Measurements from ENCODE around the gene CSF3R. TPM values are rescaled to one million over a fixed set of nuclear protein-coding genes. Genes with fewer than 3 reads are reported as not detected.

The CSF3R gene
- total and polyA plus RNA-seq, 9 of the 15 experiments (the other 6 are each of a cell fraction or from before 2014, with no cell fraction given) = 0.21 to 0.86 (median 0.40) TPM; not detected in 1

- TF ChIP-seq CREB1 (IDR thresholded peaks at IDR 0.05) (no peak), CREB1 (CRISPR knock-in tag; IDR thresholded peaks at IDR 0.05) (no peak), ZNF41 (CRISPR knock-in tag; conservative IDR thresholded peaks at IDR 0.05) (no peak), POLR3G (IDR thresholded peaks at IDR 0.05; ENCODE audit: extremely low read depth, insufficient read length, insufficient replicate concordance) (no peak), STAT5A (IDR thresholded peaks at IDR 0.05; ENCODE audit: borderline replicate concordance, low read length) (no peak), XRCC3 (IDR thresholded peaks at IDR 0.05) (no peak), MAZ (CRISPR knock-in tag; conservative IDR thresholded peaks at IDR 0.05 in 1 of 2, IDR thresholded peaks at IDR 0.05 in 1 of 2) (peak in 1 of 2 experiments; percentile 40; a peak in 1 of 4 replicates), TCF3 (CRISPR knock-in tag; IDR thresholded peaks at IDR 0.05) (no peak), BACH1 (tag; IDR thresholded peaks at IDR 0.05) (0 out of 2 replicates have a peak, but pooled peaks have one; percentile 16), SUPT5H (IDR thresholded peaks at IDR 0.05) (no peak), SAFB2 (IDR thresholded peaks at IDR 0.05; ENCODE audit: borderline replicate concordance, low read depth, low read length, severe bottlenecking) (no peak), TRIM28 (IDR thresholded peaks at IDR 0.05) (no peak), CTCF (IDR thresholded peaks at IDR 0.05 in 2 of 3, conservative IDR thresholded peaks at IDR 0.05 in 1 of 3; ENCODE audit: insufficient read depth in 2 of 3, low read depth in 1 of 3, low read length in 3 of 3) (peak; percentile 87 to 93 (median 92)), PCBP1 (IDR thresholded peaks at IDR 0.05; ENCODE audit: low read depth, low read length, poor library complexity, severe bottlenecking) (no peak), ZNF316 (IDR thresholded peaks at IDR 0.05) (no peak), ZNF778 (CRISPR knock-in tag; IDR thresholded peaks at IDR 0.05) (no peak), SRSF1 (IDR thresholded peaks at IDR 0.05; ENCODE audit: low read depth, low read length) (no peak), RAD21 (CRISPR knock-in tag; conservative IDR thresholded peaks at IDR 0.05 in 1 of 2, IDR thresholded peaks at IDR 0.05 in 1 of 2) (peak; percentile 76 to 93)
- TF ChIP-seq, protein P1, sequence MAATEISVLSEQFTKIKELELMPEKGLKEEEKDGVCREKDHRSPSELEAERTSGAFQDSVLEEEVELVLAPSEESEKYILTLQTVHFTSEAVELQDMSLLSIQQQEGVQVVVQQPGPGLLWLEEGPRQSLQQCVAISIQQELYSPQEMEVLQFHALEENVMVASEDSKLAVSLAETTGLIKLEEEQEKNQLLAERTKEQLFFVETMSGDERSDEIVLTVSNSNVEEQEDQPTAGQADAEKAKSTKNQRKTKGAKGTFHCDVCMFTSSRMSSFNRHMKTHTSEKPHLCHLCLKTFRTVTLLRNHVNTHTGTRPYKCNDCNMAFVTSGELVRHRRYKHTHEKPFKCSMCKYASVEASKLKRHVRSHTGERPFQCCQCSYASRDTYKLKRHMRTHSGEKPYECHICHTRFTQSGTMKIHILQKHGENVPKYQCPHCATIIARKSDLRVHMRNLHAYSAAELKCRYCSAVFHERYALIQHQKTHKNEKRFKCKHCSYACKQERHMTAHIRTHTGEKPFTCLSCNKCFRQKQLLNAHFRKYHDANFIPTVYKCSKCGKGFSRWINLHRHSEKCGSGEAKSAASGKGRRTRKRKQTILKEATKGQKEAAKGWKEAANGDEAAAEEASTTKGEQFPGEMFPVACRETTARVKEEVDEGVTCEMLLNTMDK (IDR thresholded peaks at IDR 0.05; ENCODE audit: borderline replicate concordance, insufficient read depth, low read depth, low read length, poor library complexity, severe bottlenecking) = peak; percentile 81
- TF ChIP-seq, protein P2, sequence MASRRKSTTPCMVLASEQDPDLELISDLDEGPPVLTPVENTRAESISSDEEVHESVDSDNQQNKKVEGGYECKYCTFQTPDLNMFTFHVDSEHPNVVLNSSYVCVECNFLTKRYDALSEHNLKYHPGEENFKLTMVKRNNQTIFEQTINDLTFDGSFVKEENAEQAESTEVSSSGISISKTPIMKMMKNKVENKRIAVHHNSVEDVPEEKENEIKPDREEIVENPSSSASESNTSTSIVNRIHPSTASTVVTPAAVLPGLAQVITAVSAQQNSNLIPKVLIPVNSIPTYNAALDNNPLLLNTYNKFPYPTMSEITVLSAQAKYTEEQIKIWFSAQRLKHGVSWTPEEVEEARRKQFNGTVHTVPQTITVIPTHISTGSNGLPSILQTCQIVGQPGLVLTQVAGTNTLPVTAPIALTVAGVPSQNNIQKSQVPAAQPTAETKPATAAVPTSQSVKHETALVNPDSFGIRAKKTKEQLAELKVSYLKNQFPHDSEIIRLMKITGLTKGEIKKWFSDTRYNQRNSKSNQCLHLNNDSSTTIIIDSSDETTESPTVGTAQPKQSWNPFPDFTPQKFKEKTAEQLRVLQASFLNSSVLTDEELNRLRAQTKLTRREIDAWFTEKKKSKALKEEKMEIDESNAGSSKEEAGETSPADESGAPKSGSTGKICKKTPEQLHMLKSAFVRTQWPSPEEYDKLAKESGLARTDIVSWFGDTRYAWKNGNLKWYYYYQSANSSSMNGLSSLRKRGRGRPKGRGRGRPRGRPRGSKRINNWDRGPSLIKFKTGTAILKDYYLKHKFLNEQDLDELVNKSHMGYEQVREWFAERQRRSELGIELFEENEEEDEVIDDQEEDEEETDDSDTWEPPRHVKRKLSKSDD (conservative IDR thresholded peaks at IDR 0.05; ENCODE audit: low read length) = no peak
- TF ChIP-seq, protein P3, sequence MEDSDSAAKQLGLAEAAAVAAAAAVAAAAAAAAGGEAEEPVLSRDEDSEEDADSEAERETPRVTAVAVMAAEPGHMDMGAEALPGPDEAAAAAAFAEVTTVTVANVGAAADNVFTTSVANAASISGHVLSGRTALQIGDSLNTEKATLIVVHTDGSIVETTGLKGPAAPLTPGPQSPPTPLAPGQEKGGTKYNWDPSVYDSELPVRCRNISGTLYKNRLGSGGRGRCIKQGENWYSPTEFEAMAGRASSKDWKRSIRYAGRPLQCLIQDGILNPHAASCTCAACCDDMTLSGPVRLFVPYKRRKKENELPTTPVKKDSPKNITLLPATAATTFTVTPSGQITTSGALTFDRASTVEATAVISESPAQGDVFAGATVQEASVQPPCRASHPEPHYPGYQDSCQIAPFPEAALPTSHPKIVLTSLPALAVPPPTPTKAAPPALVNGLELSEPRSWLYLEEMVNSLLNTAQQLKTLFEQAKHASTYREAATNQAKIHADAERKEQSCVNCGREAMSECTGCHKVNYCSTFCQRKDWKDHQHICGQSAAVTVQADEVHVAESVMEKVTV (CRISPR knock-in tag; IDR thresholded peaks at IDR 0.05) = peak; percentile 83
These were observed 36.4 kb downstream of the CSF3R start (continued) for GRCh38 chr1:36446271-36446670.

Measured in K562 (cell line).